ENCODE data around the gene C17orf67.
A peak's percentile ranks its signal among the peaks of the same experiment; 100 is the strongest.
"Not testable (repeated sequence)": the region's sequence is repeated elsewhere in the genome, so short reads cannot be mapped to it uniquely, and the experiment has no call there.

The C17orf67 gene

GRCh38 chr17:56773124-56773523 is 60.6 kb downstream of the C17orf67 start:
- no peak for DNase-seq (ENCODE audit: low spot score)

GRCh38 chr17:56772442-56772841 is 61.3 kb downstream of the C17orf67 start:
- DNase-seq (ENCODE audit: low spot score): no peak

- DNase-seq (ENCODE audit: low spot score): no peak
These were observed 61.7 kb downstream of the C17orf67 start for GRCh38 chr17:56771975-56772374.

- DNase-seq (ENCODE audit: low spot score): no peak
These were observed 62.2 kb downstream of the C17orf67 start for GRCh38 chr17:56771563-56771962.

GRCh38 chr17:56770427-56770826 is 63.3 kb downstream of the C17orf67 start:
- no peak for DNase-seq (ENCODE audit: low spot score)

- DNase-seq (ENCODE audit: low spot score): no peak
These were observed 68.3 kb downstream of the C17orf67 start for GRCh38 chr17:56765449-56765848.

DNA sequence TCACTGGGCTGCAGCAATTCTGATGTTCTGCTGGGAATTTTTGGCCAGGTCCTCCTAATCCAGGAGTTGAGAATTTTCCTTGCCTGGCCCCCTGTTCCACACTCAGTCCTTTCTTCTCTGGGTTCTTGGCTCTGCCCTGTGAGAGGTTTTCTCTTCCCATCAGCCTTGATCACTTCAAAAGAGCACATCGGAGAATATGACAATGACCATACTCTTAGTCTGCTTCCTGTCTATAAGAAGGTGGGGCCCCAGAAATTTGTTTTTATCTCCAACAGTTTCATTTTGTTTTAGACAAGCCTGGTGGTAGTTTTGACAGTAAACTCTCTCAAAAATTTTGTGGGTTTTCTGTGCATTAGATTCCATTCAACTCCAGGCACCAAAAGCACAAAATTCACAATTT is 70.7 kb downstream of the C17orf67 start:
- peak; percentile 10 for DNase-seq (ENCODE audit: low spot score)

DNA sequence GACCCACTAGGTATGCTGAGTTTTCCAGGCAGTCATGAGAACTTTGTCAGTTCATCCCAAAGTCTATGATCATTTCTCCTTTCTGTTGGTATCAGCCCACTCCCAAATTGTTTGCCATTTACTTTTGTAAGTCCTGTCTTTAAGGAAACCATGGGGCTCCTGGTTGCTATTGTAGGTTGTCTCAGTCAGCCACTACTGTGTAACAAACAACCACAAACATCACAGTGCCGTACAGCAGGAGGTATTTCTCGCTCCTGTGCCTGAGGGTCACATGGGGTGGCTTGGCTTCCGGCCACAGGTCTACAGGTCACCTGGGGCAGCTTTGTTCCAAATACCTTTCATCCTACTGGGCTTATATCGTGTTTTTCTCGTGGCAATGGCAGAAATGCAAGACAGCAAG is 71.6 kb downstream of the C17orf67 start:
- DNase-seq (ENCODE audit: low spot score): no peak

- no peak for DNase-seq (ENCODE audit: low spot score)
These were observed 72.3 kb downstream of the C17orf67 start for GRCh38 chr17:56761387-56761786.

- DNase-seq (ENCODE audit: low spot score): not testable (repeated sequence)
These were observed 76.1 kb downstream of the C17orf67 start for GRCh38 chr17:56757611-56758010.

- no peak for DNase-seq (ENCODE audit: low spot score)
These were observed 77.2 kb downstream of the C17orf67 start for GRCh38 chr17:56756536-56756935.

GRCh38 chr17:56755310-56755709 is 78.4 kb downstream of the C17orf67 start:
- no peak for DNase-seq (ENCODE audit: low spot score)

GRCh38 chr17:56754523-56755208 is 79.1 kb downstream of the C17orf67 start:
- DNase-seq (ENCODE audit: low spot score): peak; percentile 24

DNA sequence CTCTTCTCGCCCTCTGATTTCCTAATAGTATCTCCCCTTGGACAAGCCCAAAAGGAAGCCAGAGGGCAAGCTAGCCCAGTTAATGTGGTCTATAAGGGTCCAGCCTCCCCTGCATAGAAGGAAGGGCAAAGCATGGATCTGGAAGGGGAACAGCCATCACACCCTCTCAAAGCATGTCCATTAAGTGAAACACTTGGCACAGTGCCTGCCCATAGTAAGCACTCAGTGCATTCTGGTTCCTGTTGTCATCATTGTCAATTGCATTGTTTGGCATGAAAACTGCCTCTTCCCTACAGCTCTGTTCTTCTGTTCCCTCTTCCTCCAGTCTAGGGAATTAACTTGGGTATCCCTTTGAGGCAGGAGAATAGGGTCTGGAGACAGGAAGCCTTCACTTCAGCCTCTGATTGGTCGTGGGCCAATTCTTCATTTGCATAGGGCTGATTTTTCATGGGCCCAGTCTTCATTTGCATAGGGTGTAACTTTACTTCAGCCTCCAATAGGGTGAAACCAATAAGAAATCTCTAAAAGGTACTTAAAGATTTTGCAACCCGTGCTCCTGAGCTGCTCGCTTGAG is 81.4 kb downstream of the C17orf67 start:
- no peak for DNase-seq (ENCODE audit: low spot score)

- DNase-seq (ENCODE audit: low spot score): no peak
These were observed 82.5 kb downstream of the C17orf67 start for GRCh38 chr17:56751145-56751738.

GRCh38 chr17:56744721-56745120 is 89.0 kb downstream of the C17orf67 start:
- no peak for DNase-seq (ENCODE audit: low spot score)

GRCh38 chr17:56742601-56743000 is 91.1 kb downstream of the C17orf67 start:
- no peak for DNase-seq (ENCODE audit: low spot score)
